ENCODE measurements around the gene CENPN.

The CENPN gene

DNA sequence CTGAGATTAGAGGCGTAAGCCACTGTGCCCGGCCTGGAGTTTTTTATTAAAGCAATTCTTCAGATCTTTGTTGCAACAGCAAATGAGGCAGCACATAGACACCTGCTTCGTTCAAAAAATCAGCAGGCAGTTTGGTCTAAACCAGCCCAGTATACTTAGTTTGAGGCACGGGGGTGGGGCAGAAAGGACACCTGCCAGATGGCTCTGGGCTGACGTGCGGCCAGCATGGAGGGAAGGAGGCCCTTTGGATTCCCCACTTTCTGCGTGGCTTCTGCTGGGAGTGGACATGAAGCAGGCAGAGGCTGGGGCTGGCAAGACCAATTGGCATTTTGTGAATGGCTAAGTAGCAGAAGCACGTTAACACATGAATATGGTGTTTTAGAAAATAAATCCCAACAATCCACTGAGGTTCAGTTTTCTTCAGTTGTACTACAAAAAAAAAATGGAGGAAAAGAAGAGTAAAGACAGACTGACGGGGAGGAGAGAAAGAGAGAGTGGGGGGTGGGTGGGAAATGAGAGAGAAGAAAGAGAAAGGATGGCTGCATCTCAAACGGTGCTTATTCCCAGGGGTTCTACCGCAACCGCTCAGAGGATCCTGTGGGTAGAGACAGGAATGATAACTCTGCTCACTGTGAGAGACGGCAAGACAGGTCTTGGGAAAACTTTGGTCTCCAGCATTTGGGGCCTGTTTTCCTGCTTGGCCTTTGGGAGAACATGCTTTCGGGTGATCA lies 53.7 kb downstream of the CENPN start:
- H2AFZ ChIP-seq (ENCODE audit: low read length, unreplicated experiment), result no peak overlapping the region

DNA sequence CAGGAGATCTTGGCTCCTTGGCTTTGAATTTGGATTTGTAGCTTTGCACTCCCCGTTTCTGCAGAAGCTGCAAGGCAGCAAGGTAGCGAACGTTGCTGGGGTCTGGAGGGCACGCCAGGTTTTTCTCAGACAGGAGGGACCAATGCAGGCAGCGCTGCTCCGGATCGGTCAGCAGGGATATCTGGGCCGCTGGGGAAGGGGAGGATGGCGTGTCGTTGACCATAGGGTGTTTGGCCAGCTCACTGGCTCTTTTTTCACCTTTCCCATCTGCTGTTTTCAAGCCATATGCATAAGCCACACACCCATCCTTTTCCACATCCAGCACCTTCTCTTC lies 54.3 kb downstream of the CENPN start:
- Histone ChIP-seq H3K4me3 (ENCODE audit: low read depth, low read length) (no peak overlapping the region), H3K27me3 (ENCODE audit: insufficient read depth, low read length) (no peaks in the 10 kb centered on the region), H2AFZ (ENCODE audit: low read length, unreplicated experiment) (no peak overlapping the region), H3K79me2 (ENCODE audit: control insufficient read depth, insufficient read depth, low read length, unreplicated experiment) (no peaks in the 10 kb centered on the region), H3K36me3 (ENCODE audit: insufficient read depth, low read length) (no peaks in the 10 kb centered on the region), H3K27ac (ENCODE audit: low read depth, low read length) (no peak overlapping the region), H3K4me1 (ENCODE audit: control insufficient read depth, insufficient read depth, low read length, unreplicated experiment) (no peaks in the 10 kb centered on the region)

More for the DNA sequence above, 53.7 kb downstream of the CENPN start:
- no peaks in the 10 kb centered on the region for H3K4me1 ChIP-seq (ENCODE audit: control insufficient read depth, insufficient read depth, low read length, unreplicated experiment)
- H3K27ac ChIP-seq (ENCODE audit: low read depth, low read length), result no peak overlapping the region
- no peaks in the 10 kb centered on the region for H3K36me3 ChIP-seq (ENCODE audit: insufficient read depth, low read length)
- H3K4me3 ChIP-seq (ENCODE audit: low read depth, low read length), result no peak overlapping the region
- H3K79me2 ChIP-seq (ENCODE audit: control insufficient read depth, insufficient read depth, low read length, unreplicated experiment), result no peaks in the 10 kb centered on the region
- H3K27me3 ChIP-seq (ENCODE audit: insufficient read depth, low read length), result no peaks in the 10 kb centered on the region

DNA sequence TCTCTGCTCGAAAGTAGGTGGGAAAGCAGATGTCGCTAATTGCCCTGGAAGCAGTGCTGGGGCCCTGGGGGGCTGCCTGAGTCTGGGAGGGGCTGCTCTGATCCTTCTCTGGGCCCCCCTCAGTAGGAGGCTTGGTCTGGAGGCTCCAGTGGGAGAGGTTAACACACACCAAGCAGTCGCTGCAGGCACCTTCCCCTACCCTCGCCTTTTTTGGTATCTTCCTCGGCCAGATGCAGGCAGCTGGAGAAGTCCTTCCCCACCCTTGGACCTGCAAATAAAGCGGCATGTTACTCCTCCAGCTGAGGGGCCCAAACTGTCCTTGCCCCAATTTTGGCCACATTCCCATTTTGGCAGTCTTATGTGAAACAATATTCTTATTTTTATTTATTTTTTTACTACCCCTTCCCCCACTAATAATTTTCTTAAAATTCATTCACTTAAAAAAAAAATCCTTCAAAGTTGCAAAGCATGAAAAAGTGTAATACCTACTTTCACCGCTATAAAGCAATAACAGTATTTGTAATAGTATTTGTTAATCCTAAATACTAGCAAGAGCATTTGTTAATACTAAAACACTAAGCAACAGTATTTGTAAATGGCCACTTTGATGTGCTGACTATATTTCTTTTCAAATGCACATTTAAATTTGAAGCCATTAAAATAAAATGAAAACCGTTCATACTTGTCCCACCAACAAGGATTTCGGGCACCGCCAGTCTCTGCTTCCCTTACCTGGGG lies 55.0 kb downstream of the CENPN start:
- no peaks in the 10 kb centered on the region for H3K79me2 ChIP-seq (ENCODE audit: control insufficient read depth, insufficient read depth, low read length, unreplicated experiment)
- H3K36me3 ChIP-seq (ENCODE audit: insufficient read depth, low read length), result no peaks in the 10 kb centered on the region
- no peaks in the 10 kb centered on the region for H3K27me3 ChIP-seq (ENCODE audit: insufficient read depth, low read length)
- H2AFZ ChIP-seq (ENCODE audit: low read length, unreplicated experiment), result no peak overlapping the region
- H3K4me3 ChIP-seq (ENCODE audit: low read depth, low read length), result no peak overlapping the region
- no peaks in the 10 kb centered on the region for H3K4me1 ChIP-seq (ENCODE audit: control insufficient read depth, insufficient read depth, low read length, unreplicated experiment)
- no peak overlapping the region for H3K27ac ChIP-seq (ENCODE audit: low read depth, low read length)

DNA sequence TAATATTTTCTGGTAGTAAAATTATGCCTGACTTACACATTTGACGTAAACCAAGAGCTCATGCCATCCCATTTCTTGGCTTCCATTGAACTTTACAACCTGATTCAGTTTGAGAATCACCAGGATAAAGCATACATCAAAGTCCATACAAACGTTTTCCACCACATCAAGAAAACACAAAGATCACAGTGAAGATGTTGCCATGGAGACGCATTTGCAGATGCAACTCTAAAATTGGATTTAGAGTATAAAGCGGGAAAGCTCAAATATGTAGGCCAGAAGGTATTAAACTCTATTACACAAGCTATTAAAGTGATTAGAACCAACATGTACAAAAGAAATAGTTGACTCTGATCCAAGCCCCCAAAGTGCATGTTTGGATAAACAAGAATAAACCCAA lies 59.7 kb downstream of the CENPN start:
- H3K4me1 ChIP-seq (ENCODE audit: control insufficient read depth, insufficient read depth, low read length, unreplicated experiment), result peaks cover 1% of the 10 kb centered on the region
- no peaks in the 10 kb centered on the region for H3K36me3 ChIP-seq (ENCODE audit: insufficient read depth, low read length)
- no peak overlapping the region for H3K4me3 ChIP-seq (ENCODE audit: low read depth, low read length)
- H3K27me3 ChIP-seq (ENCODE audit: insufficient read depth, low read length), result no peaks in the 10 kb centered on the region
- H3K27ac ChIP-seq (ENCODE audit: low read depth, low read length), result no peak overlapping the region
- H3K79me2 ChIP-seq (ENCODE audit: control insufficient read depth, insufficient read depth, low read length, unreplicated experiment), result no peaks in the 10 kb centered on the region
- no peak overlapping the region for H2AFZ ChIP-seq (ENCODE audit: low read length, unreplicated experiment)

DNA sequence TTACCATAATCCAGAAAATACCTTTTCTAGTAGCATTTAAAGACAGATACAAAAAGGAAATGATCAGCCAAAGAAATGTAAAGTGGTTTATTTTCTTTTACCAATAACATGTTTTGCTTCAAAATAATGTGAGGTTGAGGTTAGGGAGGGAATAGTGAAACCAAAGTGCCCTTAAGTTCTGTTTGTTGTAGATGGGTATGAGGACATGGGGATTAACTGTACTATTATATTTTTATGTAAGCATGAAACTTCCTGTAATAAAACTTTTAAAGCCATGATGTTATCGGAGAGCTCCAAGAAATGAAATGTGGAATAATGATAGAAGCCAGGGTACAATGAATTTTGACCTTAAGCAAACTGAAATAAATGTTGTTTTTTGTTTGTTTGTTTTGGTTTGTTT lies 60.2 kb downstream of the CENPN start:
- Histone ChIP-seq H3K4me1 (ENCODE audit: control insufficient read depth, insufficient read depth, low read length, unreplicated experiment) (peaks cover 4% of the 10 kb centered on the region), H3K27me3 (ENCODE audit: insufficient read depth, low read length) (no peaks in the 10 kb centered on the region), H3K4me3 (ENCODE audit: low read depth, low read length) (no peak overlapping the region), H3K27ac (ENCODE audit: low read depth, low read length) (no peak overlapping the region), H3K79me2 (ENCODE audit: control insufficient read depth, insufficient read depth, low read length, unreplicated experiment) (no peaks in the 10 kb centered on the region), H3K36me3 (ENCODE audit: insufficient read depth, low read length) (no peaks in the 10 kb centered on the region), H2AFZ (ENCODE audit: low read length, unreplicated experiment) (no peak overlapping the region)

DNA sequence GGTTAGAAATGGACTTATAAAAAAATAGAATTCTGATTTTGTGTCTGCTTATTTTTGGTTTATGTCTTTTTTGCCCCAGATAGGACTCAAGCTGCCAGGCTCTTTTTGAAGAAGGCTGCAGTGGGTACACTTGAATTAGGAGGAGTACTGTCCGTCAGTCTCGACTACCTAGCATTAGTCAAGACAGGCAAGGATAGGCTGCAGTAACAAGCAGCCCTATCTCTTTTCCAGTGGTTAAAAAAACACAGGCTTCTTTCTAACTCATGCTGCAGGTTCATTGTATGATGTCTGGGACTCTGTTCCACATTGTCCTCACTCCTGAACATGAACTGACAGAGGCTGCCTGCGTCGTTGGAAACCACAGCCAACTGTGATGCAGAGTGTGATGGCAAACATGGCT lies 62.0 kb downstream of the CENPN start:
- no peak overlapping the region for H3K4me3 ChIP-seq (ENCODE audit: low read depth, low read length)
- H3K27ac ChIP-seq (ENCODE audit: low read depth, low read length), result no peak overlapping the region
- H3K4me1 ChIP-seq (ENCODE audit: control insufficient read depth, insufficient read depth, low read length, unreplicated experiment), result peaks cover 4% of the 10 kb centered on the region
- H2AFZ ChIP-seq (ENCODE audit: low read length, unreplicated experiment), result no peak overlapping the region
- H3K27me3 ChIP-seq (ENCODE audit: insufficient read depth, low read length), result no peaks in the 10 kb centered on the region
- H3K79me2 ChIP-seq (ENCODE audit: control insufficient read depth, insufficient read depth, low read length, unreplicated experiment), result no peaks in the 10 kb centered on the region
- no peaks in the 10 kb centered on the region for H3K36me3 ChIP-seq (ENCODE audit: insufficient read depth, low read length)

DNA sequence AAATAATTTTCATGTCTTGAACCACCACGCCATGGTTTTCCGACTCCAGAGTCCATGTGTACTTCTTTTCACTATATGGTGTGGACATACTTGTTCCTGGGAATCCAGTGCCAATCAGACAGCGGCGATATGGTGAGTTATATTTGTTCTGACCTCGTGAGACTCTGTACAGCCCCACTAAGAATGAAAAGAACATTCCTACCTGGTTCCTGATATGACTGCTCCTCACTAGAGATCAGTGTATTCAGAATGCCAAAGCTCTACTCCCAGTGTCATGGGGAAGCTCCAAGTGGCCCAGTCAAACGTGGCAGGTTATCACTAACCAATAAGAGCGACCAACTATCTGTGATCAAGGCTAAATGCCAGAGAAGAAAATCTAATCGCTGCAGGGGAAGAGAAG lies 64.0 kb downstream of the CENPN start:
- Histone ChIP-seq H3K27me3 (ENCODE audit: insufficient read depth, low read length) (no peaks in the 10 kb centered on the region), H3K4me1 (ENCODE audit: control insufficient read depth, insufficient read depth, low read length, unreplicated experiment) (peaks cover 4% of the 10 kb centered on the region), H3K36me3 (ENCODE audit: insufficient read depth, low read length) (no peaks in the 10 kb centered on the region), H3K79me2 (ENCODE audit: control insufficient read depth, insufficient read depth, low read length, unreplicated experiment) (no peaks in the 10 kb centered on the region), H2AFZ (ENCODE audit: low read length, unreplicated experiment) (no peak overlapping the region), H3K27ac (ENCODE audit: low read depth, low read length) (no peak overlapping the region), H3K4me3 (ENCODE audit: low read depth, low read length) (no peak overlapping the region)

DNA sequence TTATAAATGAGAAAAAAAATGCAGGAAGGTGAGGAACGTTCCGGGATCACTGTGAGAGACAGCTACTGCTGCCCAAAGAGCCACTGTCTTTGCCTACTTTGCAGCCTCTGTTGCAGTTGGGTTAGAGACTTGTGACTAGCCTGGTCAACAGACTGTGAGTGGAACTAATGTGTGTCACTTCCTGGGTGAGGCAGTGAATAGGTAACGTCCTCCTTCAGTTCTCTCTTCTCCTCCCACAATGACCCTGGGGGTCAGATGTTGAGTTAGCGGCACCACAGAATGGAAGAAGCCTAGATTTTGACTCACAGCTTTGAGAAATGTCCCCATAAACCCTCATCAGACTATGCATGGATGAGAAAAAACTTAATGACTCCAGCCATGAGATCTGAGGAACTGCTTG lies 64.8 kb downstream of the CENPN start:
- Histone ChIP-seq H3K79me2 (ENCODE audit: control insufficient read depth, insufficient read depth, low read length, unreplicated experiment) (no peaks in the 10 kb centered on the region), H3K4me3 (ENCODE audit: low read depth, low read length) (no peak overlapping the region), H3K27me3 (ENCODE audit: insufficient read depth, low read length) (no peaks in the 10 kb centered on the region), H2AFZ (ENCODE audit: low read length, unreplicated experiment) (peak overlapping the region; percentile 41), H3K4me1 (ENCODE audit: control insufficient read depth, insufficient read depth, low read length, unreplicated experiment) (peaks cover 4% of the 10 kb centered on the region), H3K36me3 (ENCODE audit: insufficient read depth, low read length) (no peaks in the 10 kb centered on the region), H3K27ac (ENCODE audit: low read depth, low read length) (no peak overlapping the region)

DNA sequence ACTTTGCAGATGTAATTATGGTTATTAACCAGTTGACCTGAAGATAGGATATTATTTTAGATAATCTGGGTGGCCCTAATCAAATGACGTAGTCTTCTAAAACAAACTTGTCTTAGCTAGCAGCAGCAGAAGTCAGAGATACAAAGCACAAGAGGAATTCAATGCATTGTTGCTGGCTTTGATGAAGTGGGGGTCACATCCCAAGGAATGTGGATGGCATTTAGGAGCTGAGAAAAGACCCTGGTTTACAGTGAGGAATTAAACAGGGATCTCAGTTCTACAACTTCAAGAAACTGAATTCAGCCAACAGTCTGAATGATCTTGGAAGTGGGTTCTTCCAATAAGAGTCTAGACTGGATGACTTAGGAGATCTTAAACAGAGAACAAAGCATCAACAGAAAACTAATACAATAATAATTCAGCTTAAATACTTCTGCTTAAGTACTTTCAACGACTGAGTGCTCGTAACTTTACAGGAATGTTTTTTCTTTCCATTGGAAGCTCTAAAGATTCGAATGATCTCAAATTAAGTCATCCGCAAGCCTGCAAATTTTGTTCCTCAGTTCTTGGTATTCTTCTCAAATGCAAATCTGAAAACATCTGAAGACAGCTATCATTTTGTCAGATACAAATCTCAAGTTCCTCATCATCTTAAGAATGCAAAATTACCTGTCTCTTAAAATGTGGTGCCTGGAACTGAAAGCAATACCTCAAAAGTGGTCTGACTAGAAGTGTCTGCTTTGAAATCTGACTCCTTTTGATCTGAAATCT lies 66.7 kb downstream of the CENPN start:
- H3K27ac ChIP-seq (ENCODE audit: low read depth, low read length), result no peak overlapping the region
- no peaks in the 10 kb centered on the region for H3K79me2 ChIP-seq (ENCODE audit: control insufficient read depth, insufficient read depth, low read length, unreplicated experiment)
- no peak overlapping the region for H2AFZ ChIP-seq (ENCODE audit: low read length, unreplicated experiment)

DNA sequence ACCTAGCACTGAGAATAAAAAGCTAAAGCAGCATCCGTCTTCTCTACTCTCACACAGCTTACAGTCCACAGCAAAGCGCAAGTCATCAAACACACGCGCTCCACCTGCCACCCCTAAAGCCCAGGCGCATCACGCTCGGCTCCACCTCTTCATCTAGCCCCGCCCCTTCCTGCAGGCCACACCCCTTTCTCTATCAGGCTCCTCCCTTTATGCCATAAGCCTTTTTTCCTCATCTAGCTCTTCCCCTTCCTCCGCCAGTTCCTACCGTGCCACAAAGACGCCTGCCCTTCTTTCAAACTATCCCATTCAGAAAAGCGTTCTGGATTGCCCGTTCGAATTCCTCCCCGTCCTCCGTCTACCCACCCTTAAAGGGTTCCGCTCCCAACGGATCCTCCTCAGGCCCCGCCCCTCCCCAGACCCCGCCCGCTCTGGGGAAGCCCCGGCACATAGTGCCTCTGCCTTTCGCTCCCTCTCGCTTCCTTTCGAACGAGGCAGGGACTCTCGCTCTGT lies 69.6 kb downstream of the CENPN start:
- Histone ChIP-seq H3K27me3 (ENCODE audit: insufficient read depth, low read length) (no peaks in the 10 kb centered on the region), H3K4me3 (ENCODE audit: low read depth, low read length) (peak overlapping the region; percentile 84), H3K36me3 (ENCODE audit: insufficient read depth, low read length) (no peaks in the 10 kb centered on the region), H3K79me2 (ENCODE audit: control insufficient read depth, insufficient read depth, low read length, unreplicated experiment) (no peaks in the 10 kb centered on the region), H2AFZ (ENCODE audit: low read length, unreplicated experiment) (peak overlapping the region; percentile 78), H3K4me1 (ENCODE audit: control insufficient read depth, insufficient read depth, low read length, unreplicated experiment) (peaks cover 10% of the 10 kb centered on the region), H3K27ac (ENCODE audit: low read depth, low read length) (peak overlapping the region; percentile 76)

More for the DNA sequence above, 66.7 kb downstream of the CENPN start:
- peaks cover 10% of the 10 kb centered on the region for H3K4me1 ChIP-seq (ENCODE audit: control insufficient read depth, insufficient read depth, low read length, unreplicated experiment)
- no peak overlapping the region for H3K4me3 ChIP-seq (ENCODE audit: low read depth, low read length)
- no peaks in the 10 kb centered on the region for H3K36me3 ChIP-seq (ENCODE audit: insufficient read depth, low read length)
- no peaks in the 10 kb centered on the region for H3K27me3 ChIP-seq (ENCODE audit: insufficient read depth, low read length)

Measured in ACC112 (cell line).